HuH-7.5 (cell line): ENCODE measurements around the gene NKX3-2.
A peak's percentile ranks its signal among the peaks of the same experiment; 100 is the strongest.

Source experiments
- DNase-seq: peaks from one replicate; pipeline ENCODE4 v3.0.0; 2011; ENCODE audit warnings: low spot score

Gene NKX3-2

DNA sequence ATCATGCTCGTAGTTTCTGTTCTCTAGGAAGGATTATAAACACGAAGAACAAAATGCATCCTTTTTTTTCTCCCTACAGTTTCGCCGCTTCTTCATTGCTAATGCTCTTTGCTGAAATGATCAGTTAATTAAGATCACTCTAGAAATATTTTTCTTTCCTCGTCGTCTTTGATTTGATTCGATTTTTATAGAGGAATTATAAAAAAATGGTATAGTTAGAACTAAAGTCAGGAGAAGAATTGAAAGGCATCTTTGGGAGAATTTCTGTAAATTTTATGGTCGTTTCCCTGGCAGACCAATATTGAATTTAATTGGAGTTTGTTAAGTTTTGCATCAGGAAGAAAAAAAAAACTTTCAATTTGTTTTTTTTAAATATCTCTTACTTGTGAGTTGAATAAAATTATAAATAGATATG, 1.1 kb upstream of the NKX3-2 start:
- no peak for DNase-seq

- peak; percentile 100 for DNase-seq
Observed at GRCh38 chr4:13544606-13545393, 492 bp upstream of the NKX3-2 start.

GRCh38 chr4:13543032-13543838, 1.1 kb downstream of the NKX3-2 start:
- peak; percentile 57 for DNase-seq

DNA sequence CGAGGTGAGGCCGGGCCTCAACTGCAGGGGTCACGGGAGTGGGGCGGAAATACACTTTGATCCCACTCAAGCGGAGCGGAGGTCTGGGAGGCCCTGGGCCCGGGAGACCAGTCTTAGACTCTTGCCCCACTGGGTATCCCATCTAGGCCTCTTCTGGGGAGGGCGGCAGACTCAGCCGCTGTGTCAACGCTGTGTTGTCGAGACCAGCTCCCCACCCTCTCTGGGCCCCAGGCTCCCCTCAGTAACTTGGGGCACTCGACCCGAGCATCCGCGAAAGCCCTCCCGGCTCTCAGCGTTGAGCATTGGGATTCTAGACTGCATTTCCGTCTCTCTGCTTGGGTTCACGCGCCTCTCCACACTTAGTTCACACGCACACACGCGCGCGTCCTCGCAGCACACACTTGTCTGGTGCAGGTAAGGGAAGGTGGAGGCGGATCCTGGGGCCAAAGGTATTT, 1.7 kb downstream of the NKX3-2 start:
- peak; percentile 22 for DNase-seq

DNA sequence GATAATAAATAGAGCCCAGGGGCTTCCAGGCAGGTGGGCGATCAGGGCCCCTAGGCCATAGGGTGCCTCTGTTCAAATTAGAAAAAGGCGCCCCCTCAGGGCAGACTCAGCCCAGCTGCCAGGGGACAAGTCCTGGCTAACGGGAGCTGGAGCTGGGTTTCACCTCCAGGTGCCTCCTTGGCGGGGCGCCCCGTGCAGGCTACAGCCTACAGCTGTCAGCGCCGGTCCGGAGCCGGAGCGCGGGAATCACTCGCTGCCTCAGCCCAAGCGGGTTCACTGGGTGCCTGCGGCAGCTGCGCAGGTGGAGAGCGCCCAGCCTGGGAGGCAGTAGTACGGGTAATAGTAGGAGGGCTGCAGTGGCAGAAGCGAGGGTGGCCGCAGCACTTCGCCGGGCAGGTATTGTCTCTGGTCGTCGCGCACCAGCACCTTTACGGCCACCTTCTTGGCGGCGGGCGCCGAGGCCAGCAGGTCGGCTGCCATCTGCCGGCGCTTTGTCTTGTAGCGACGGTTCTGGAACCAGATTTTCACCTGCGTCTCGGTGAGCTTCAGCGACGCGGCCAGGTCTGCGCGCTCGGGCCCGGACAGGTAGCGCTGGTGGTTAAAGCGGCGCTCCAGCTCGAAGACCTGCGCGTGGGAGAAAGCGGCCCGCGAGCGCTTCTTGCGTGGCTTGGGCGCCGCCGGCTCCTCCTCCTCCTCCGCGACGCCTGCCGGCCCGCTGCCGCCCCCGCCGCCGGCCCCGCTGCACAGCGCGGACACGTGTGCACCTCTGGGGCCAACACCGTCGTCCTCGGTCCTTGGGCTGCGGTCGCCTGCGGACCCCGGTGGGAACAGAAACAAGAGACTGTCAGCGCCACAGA, 2.4 kb downstream of the NKX3-2 start:
- peak; percentile 31 for DNase-seq

DNA sequence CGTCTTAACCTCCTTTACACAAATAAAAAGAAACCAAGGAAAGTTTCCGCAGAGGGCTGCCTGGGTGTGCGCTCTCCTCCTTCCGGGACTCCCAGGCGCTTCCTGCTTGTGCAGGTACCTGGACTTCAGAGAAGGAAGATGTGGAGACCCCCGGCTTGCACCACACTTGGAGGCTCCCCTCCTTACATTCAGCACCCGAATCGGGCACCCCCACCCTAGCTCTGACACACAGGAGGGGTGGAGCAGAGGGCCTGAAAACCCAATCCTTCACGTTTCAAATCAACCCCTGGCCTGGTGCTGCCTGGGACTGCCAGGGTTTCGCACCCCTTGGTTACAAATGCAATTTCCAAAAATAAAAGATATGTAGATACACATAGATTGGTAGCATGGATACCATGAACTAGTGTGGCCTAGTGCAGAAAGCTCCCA, 3.1 kb downstream of the NKX3-2 start:
- peak; percentile 23 for DNase-seq

- DNase-seq = peak; percentile 47
Observed at GRCh38 chr4:13540446-13541175, 3.7 kb downstream of the NKX3-2 start.

- DNase-seq = peak; percentile 23
Observed at GRCh38 chr4:13539619-13540445, 4.5 kb downstream of the NKX3-2 start.

DNA sequence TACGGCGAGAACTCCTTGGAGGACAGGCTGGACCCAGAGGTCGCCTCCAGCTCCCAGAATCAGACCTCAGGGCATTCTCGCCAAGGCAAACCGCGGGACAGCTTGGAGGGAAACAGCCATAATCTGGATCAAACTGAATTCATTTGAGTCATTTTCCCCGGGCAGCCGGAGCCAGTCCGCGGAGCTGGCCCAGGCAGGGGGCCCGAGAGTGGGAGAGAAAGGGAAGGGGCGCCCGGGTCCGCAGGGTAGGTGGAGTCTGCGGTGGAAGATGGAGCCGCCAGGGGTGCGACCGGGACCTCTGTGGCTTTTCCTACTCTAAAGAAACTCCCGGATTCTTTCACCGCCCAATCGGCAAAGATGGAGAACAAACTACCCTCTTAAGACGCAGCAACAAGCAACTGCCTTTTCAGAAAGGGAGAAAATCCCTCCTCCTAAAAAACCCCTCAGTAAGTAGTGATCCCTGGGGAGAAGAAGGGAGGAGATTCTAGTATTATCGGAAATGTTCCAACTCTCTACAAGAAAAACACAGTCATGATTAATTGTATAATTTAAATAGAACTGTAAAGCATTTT, 5.2 kb downstream of the NKX3-2 start:
- DNase-seq = peak; percentile 22

DNA sequence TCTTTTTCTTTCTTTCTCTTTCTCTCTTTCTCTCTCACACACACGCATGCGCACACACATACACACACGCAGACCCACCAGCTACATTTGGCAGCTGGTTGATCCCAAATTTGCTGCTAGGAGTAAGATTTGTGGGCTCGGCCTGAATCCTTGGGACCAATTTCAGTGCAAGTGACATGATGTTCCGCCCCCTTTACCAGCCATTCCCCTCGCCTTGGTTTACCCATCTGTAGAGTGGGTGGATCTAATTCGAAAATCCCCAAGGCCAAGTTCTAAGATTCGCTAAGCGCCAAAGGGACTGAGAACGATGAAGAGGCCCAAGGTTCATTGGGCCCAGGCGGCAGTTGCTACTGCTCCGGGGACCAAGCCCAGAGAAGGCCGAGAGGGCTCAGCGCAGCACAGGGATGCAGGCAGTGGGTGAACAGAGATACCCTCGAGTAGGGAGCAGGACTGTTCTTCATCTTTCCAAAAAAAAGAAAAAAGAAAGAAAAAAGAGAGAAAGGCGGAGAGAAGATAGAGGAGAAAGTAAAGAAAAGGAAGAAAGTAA, 5.8 kb downstream of the NKX3-2 start:
- DNase-seq = peak; percentile 17

DNA sequence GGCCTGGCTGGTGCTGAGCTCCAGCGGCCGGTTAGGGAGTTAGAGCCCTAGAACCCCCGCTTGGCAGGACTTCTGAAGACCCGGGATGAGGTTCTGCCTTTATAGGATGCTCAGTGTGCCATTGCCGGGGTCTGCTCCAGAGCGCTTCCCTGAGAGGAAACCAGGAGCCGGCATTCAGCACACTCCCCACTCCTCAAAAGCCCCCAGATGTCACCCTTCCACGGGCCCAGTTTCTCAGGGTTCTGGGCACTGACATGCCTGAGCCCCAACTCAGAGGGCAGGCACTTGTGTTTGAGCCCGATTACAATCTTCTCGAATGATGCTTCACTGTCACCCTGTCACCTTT, 6.5 kb downstream of the NKX3-2 start:
- DNase-seq = no peak

DNA sequence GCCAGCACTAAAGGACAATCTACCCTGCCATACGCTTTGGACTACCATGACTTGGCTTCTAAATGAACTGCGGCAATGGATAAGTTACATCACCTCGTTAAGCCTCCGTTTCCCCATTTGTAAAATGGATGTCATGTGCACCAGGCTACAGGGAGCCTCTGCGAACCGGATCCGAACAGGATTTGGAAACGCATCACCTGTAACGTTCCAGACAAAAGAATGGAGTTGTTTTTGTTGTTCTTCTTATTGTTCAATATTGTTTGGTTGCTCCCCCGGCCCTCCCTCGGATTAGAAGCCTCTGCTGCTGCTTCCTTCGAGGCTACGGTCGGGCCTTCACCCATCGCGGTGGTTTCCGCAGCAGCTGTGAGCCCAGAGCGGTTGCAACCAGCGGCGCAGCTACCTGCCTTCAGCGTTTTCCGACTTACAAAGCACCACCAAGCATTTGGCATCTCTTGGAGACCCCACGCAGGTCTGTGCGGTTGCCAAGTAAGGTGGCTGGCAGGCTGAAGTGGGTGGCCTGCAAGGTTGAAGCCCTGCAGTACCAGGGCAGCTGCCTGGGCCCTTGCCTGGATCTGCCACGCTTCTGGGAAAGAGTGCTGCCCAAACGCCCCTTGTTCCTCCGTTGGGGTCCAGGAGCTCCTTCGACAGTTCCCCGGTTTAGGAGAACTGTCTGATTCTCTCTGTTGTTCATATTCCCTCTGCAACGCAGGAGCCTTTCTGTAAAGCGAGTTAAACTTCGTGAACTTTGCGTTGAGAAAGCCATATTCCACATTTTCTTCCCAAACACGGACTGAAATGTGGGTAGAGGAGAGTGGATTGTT, 7.1 kb downstream of the NKX3-2 start:
- peak; percentile 27 for DNase-seq

DNA sequence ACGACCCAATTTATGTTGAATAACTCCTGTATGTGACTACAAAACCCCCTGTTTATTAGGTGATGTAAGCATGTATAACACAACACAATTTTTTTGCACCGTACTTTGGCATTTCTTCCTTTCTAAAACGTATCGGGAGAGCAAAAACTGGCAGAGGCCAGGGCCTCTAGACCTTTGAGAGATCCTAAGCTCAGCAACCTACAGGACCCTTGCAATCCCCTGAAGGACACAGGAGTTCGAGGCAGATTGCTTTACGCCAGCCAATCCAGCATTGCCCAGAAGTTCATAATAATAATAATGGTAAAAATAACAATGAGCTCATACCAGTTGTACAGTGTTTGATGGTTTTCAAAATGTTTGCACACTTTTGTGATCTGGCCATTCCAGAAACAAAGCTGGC, 7.7 kb downstream of the NKX3-2 start:
- peak; percentile 21 for DNase-seq

GRCh38 chr4:13535708-13536361, 8.5 kb downstream of the NKX3-2 start:
- peak; percentile 85 for DNase-seq

DNA sequence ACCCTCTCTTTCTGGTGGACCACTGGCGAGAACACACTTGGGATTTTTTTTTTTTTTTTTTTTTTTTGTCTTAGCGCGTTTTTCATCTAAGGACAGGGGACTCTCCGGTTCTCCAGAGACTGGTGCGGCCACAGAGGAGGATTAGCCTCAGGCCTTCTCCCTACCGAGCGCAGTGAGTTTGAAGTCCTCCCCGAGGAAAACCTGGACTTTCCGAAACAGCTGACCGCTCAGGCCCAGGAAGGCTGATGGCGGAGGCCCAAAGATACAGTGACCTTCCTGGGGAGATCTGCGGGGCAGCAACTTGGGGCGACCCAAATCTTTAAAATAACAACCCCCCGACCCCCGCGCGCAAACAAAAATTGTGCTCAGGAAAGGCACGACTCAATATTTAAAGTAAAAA, 9.2 kb downstream of the NKX3-2 start:
- peak; percentile 13 for DNase-seq

- peak; percentile 15 for DNase-seq
Observed at GRCh38 chr4:13534344-13535063, 9.8 kb downstream of the NKX3-2 start.

GRCh38 chr4:13533670-13534343, 10.5 kb downstream of the NKX3-2 start:
- peak; percentile 21 for DNase-seq
